Measurements from ENCODE around the gene SAMM50.

DNA sequence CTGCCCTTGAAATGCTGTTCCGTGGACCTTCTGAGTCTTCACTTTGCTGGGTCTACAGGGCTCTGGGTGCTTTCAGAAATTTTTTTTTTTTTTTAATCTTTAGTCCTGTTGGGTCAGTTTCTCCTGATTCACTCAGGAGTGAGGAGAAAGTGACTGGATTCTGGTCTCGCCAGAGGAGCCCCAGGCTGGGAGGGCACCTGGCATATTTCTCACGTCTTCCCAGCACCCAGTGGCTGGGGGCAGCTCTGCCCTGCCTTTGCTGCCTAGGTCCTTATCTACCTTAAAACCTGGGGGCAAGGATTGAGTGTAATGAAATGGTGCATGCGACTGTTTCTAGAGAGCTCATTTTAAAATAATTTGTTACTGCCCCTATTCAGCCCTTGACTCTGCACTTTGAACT lies 23.3 kb downstream of the SAMM50 start:
- TF ChIP-seq CTCF (IDR thresholded peaks at IDR 0.05) (no peak), POLR2A (IDR thresholded peaks at IDR 0.05) (no peak)
